DOHH2 (cell line): ENCODE data around the gene PCBP3.
"Not testable (repeated sequence)": the region's sequence is repeated elsewhere in the genome, so short reads cannot be mapped to it uniquely, and the experiment has no call there.

Experiments used
- H3F3A ChIP-seq: fragments of 200-600 bp; sonication (generic), shearing (Covaris generic); 2 replicates; pipeline ENCODE4 v1.6.0; 2016; ENCODE audit warnings: antibody characterized with exemption, mild to moderate bottlenecking; ENCODE audit not compliant: control insufficient read depth, insufficient read depth
- H3K27ac ChIP-seq: fragments of 200-600 bp; sonication (generic); 2 replicates; pipeline ENCODE4 v1.5.1; 2014; ENCODE audit warnings: low read depth, mild to moderate bottlenecking, low read length, moderate library complexity
- H3K27me3 ChIP-seq: fragments of 200-600 bp; sonication (generic); 2 replicates; pipeline ENCODE4 v1.6.1; 2014; ENCODE audit warnings: mild to moderate bottlenecking, low read length, mixed read lengths; ENCODE audit not compliant: control insufficient read depth
- H3K36me3 ChIP-seq: fragments of 200-600 bp; sonication (generic); 2 replicates; pipeline ENCODE4 v1.6.1; 2014; ENCODE audit warnings: mild to moderate bottlenecking, low read length, moderate library complexity, mixed read lengths; ENCODE audit not compliant: control insufficient read depth
- H3K4me1 ChIP-seq: fragments of 200-600 bp; sonication (generic); 2 replicates; pipeline ENCODE4 v1.6.1; 2014; ENCODE audit warnings: mild to moderate bottlenecking, low read length, mixed read lengths; ENCODE audit not compliant: control insufficient read depth
- H3K4me2 ChIP-seq: fragments of 200-600 bp; sonication (generic); 2 replicates; pipeline ENCODE4 v1.6.0; 2014; ENCODE audit warnings: mild to moderate bottlenecking, low read length, moderate library complexity
- H3K4me3 ChIP-seq: fragments of 200-600 bp; sonication (generic); 2 replicates; pipeline ENCODE4 v1.5.1; 2014; ENCODE audit warnings: mild to moderate bottlenecking, low read length, mixed read lengths
- H3K79me2 ChIP-seq: fragments of 200-600 bp; sonication (generic); 2 replicates; pipeline ENCODE4 v1.6.1; 2014; ENCODE audit warnings: mild to moderate bottlenecking, low read length, mixed read lengths; ENCODE audit not compliant: control insufficient read depth
- H3K9me2 ChIP-seq: fragments of 200-600 bp; sonication (generic); replicated peaks from 2 replicates; pipeline ENCODE4 v1.6.1; 2014; ENCODE audit warnings: mild to moderate bottlenecking, low read length, mixed read lengths; ENCODE audit not compliant: control insufficient read depth
- H3K9me3 ChIP-seq: fragments of 200-600 bp; sonication (generic); 2 replicates; pipeline ENCODE4 v1.6.1; 2014; ENCODE audit warnings: antibody characterized with exemption, low read length, mixed read lengths; ENCODE audit not compliant: control insufficient read depth, insufficient read depth
- H4K20me1 ChIP-seq: fragments of 200-600 bp; sonication (generic); 2 replicates; pipeline ENCODE4 v1.6.0; 2014; ENCODE audit warnings: low read depth, mild to moderate bottlenecking, antibody characterized with exemption, low read length, moderate library complexity; ENCODE audit not compliant: control insufficient read depth, insufficient read depth
- CTCF ChIP-seq: fragments of 200-600 bp; sonication (generic); IDR thresholded peaks from one replicate; pipeline ENCODE4 v1.5.1; 2014; ENCODE audit warnings: antibody characterized with exemption, mild to moderate bottlenecking, low read depth, low read length; ENCODE audit not compliant: poor library complexity, severe bottlenecking
- EZH2phosphoT487 ChIP-seq: fragments of 200-600 bp; sonication (generic); IDR thresholded peaks from 2 replicates; pipeline ENCODE4 v1.6.1; 2017; ENCODE audit warnings: borderline replicate concordance, mild to moderate bottlenecking, antibody characterized with exemption, low read length, moderate library complexity, mixed read lengths

PCBP3 gene

GRCh38 chr21:45709696-45710268 lies 66.3 kb downstream of the PCBP3 start:
- no peak overlapping the region for H3K4me3 ChIP-seq
- no peaks in the 10 kb centered on the region for H3K4me1 ChIP-seq
- H3K4me2 ChIP-seq: no peak overlapping the region
- no peaks in the 10 kb centered on the region for H3K9me3 ChIP-seq
- no peaks in the 10 kb centered on the region for H3K27me3 ChIP-seq
- H3K79me2 ChIP-seq: no peaks in the 10 kb centered on the region
- TF ChIP-seq CTCF (no peak), EZH2phosphoT487 (no peak)
- H3K9me2 ChIP-seq: no peaks in the 10 kb centered on the region
- no peaks in the 10 kb centered on the region for H3F3A ChIP-seq
- no peak overlapping the region for H3K27ac ChIP-seq
- H4K20me1 ChIP-seq: no peaks in the 10 kb centered on the region
- H3K36me3 ChIP-seq: no peaks in the 10 kb centered on the region

DNA sequence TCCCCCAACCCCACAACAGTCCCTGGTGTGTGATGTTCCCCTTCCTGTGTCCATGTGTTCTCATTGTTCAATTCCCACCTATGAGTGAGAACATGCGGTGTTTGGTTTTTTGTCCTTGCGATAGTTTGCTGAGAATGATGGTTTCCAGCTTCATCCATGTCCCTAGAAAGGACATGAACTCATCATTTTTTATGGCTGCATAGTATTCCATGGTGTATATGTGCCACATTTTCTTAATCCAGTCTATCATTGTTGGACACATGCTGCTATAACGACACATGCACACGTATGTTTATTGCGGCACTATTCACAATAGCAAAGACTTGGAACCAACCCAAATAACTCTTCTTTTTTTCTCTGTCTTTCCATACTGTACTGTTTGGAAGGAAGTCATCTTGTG lies 66.8 kb downstream of the PCBP3 start:
- H3K4me1 ChIP-seq, H3K27me3 ChIP-seq, H3K9me3 ChIP-seq, H3K27ac ChIP-seq, H3K4me2 ChIP-seq, H3K79me2 ChIP-seq, H3F3A ChIP-seq, H3K4me3 ChIP-seq, H3K36me3 ChIP-seq, H3K9me2 ChIP-seq, H4K20me1 ChIP-seq: not testable (repeated sequence)

- Histone ChIP-seq H3F3A (no peaks in the 10 kb centered on the region), H3K9me2 (no peaks in the 10 kb centered on the region), H3K27me3 (peaks cover 1% of the 10 kb centered on the region; the same call in 1 of the 2 replicates), H3K4me3 (no peak overlapping the region), H3K79me2 (no peaks in the 10 kb centered on the region), H3K27ac (no peak overlapping the region), H4K20me1 (no peaks in the 10 kb centered on the region), H3K4me2 (no peak overlapping the region), H3K9me3 (no peaks in the 10 kb centered on the region), H3K4me1 (no peaks in the 10 kb centered on the region), H3K36me3 (no peaks in the 10 kb centered on the region)
- no peak for TF ChIP-seq EZH2phosphoT487
- TF ChIP-seq CTCF: no peak
These were observed 70.1 kb downstream of the PCBP3 start for GRCh38 chr21:45713613-45714012.

DNA sequence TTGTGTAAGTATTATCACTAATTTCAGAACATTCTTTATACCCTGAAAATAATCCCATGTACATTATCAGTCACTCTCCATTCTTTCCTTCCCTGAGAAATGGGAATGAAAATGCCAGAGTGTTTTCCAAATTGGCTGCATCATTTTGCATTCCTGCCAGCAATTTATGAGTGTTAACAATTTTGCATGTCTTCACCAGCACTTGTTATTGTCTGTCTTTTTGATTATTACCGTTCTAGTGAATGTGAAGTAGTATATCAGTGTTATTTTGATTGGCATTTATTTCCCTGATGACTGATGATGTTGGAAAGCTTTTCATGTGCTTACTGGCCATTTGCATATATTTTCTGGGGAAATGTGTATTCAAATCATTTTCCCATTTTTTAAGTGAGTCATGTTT lies 71.9 kb downstream of the PCBP3 start:
- H3F3A ChIP-seq: no peaks in the 10 kb centered on the region
- no peaks in the 10 kb centered on the region for H3K36me3 ChIP-seq
- H3K4me1 ChIP-seq: no peaks in the 10 kb centered on the region
- H3K9me3 ChIP-seq: no peaks in the 10 kb centered on the region
- H3K27me3 ChIP-seq: peaks cover 2% of the 10 kb centered on the region; the same call in 1 of the 2 replicates
- no peaks in the 10 kb centered on the region for H4K20me1 ChIP-seq
- H3K79me2 ChIP-seq: no peaks in the 10 kb centered on the region
- H3K4me3 ChIP-seq: no peak overlapping the region
- TF ChIP-seq EZH2phosphoT487 (no peak), CTCF (no peak)
- no peak overlapping the region for H3K27ac ChIP-seq
- H3K9me2 ChIP-seq: no peaks in the 10 kb centered on the region
- no peak overlapping the region for H3K4me2 ChIP-seq
